ENCODE results near the gene DCTPP1.

DNA sequence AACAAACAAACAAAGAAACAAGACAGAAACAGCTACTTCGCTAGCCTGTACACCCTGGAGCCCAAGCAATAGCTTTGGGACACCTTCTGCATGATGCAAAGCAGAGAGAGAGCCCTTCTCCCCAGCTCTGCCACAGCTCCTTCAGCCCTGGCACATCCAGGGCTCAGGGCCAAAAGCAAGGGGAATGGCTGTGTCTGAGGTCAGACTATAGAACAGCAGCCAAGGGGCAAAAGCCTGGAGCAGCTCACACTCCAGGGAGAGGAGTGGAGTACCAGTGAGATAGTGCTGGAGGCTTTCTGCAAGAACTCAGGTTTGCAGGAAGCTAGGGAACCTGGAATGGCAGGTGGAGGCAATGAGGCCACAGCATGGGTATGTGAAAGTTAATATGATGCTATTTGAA lies 27.4 kb upstream of the DCTPP1 start:
- TF ChIP-seq, protein P1, sequence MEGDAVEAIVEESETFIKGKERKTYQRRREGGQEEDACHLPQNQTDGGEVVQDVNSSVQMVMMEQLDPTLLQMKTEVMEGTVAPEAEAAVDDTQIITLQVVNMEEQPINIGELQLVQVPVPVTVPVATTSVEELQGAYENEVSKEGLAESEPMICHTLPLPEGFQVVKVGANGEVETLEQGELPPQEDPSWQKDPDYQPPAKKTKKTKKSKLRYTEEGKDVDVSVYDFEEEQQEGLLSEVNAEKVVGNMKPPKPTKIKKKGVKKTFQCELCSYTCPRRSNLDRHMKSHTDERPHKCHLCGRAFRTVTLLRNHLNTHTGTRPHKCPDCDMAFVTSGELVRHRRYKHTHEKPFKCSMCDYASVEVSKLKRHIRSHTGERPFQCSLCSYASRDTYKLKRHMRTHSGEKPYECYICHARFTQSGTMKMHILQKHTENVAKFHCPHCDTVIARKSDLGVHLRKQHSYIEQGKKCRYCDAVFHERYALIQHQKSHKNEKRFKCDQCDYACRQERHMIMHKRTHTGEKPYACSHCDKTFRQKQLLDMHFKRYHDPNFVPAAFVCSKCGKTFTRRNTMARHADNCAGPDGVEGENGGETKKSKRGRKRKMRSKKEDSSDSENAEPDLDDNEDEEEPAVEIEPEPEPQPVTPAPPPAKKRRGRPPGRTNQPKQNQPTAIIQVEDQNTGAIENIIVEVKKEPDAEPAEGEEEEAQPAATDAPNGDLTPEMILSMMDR (IDR thresholded peaks at IDR 0.05) = no peak
- TF ChIP-seq POLR2A (IDR thresholded peaks at IDR 0.05) = no peak
